Measurements from ENCODE around the gene POFUT2.

GRCh38 chr21:45225741-45226327 is 61.9 kb downstream of the POFUT2 start:
- TF ChIP-seq CTCF (IDR thresholded peaks at IDR 0.05 in 4 of 5, conservative IDR thresholded peaks at IDR 0.05 in 1 of 5) (no peak), POLR2A (IDR thresholded peaks at IDR 0.05) (no peak)

Measured in gastrocnemius medialis (tissue), 4 donors.